HEK293 (cell line): ENCODE data around the gene TCEAL1.
A peak's percentile ranks its signal among the peaks of the same experiment; 100 is the strongest.

Experiments used
- CTCF ChIA-PET: fragments of 350-600 bp; formaldehyde crosslinking; extraction: SDS; loops from one replicate; lab custom pipeline; 2021; ENCODE audit warnings: antibody characterized with exemption; lab: Yijun Ruan, JAX
- POLR2A ChIA-PET: fragments of 300-600 bp; formaldehyde crosslinking; extraction: SDS; loops from one replicate; lab custom pipeline; 2020; ENCODE audit warnings: antibody characterized with exemption, inconsistent platforms; lab: Yijun Ruan, JAX
- H3K27ac ChIP-seq: fragments of 200-500 bp; sonication (Bioruptor generic); 2 replicates; pipeline ENCODE4 v1.5.1; 2014; ENCODE audit warnings: low read depth, low read length, control low read depth, inconsistent platforms; ENCODE audit errors: extremely low read depth
- H3K36me3 ChIP-seq, 2 experiments: fragments of 200-500 bp in 1 of 2; sonication (Bioruptor generic) in 1 of 2; 1 replicate in 1 of 2; 2 replicates in 1 of 2; pipeline ENCODE4 v1.5.1; 2014 to 2017; ENCODE audit warnings: inconsistent platforms in 2 of 2, low read length in 2 of 2; ENCODE audit not compliant: control insufficient read depth in 2 of 2, insufficient read depth in 1 of 2
- H3K4me1 ChIP-seq: fragments of 200-500 bp; sonication (Bioruptor generic); 2 replicates; pipeline ENCODE4 v1.5.1; 2014; ENCODE audit warnings: mild to moderate bottlenecking, low read length, inconsistent platforms; ENCODE audit not compliant: control insufficient read depth, insufficient read depth
- H3K4me3 ChIP-seq: 2 replicates; pipeline ENCODE4 v1.5.1; 2011; ENCODE audit warnings: low read depth, mild to moderate bottlenecking, control low read depth, low read length, moderate library complexity
- H3K9me3 ChIP-seq: fragments of 200-500 bp; sonication (Bioruptor generic); 2 replicates; pipeline ENCODE4 v1.5.1; 2014; ENCODE audit warnings: low read depth, low read length, inconsistent platforms; ENCODE audit not compliant: control insufficient read depth, insufficient read depth
- BCL11A ChIP-seq: fragments of 450-650 bp; formaldehyde crosslinking; IDR thresholded peaks from 2 replicates; pipeline ENCODE4 v1.5.1; 2016; ENCODE audit warnings: low read depth, missing biosample characterization, missing genetic modification characterization
- GLI4 ChIP-seq: fragments of 450-650 bp; formaldehyde crosslinking; IDR thresholded peaks from 2 replicates; pipeline ENCODE4 v1.5.1; 2016; ENCODE audit warnings: missing biosample characterization, missing genetic modification characterization
- HOXC10 ChIP-seq: sonication (generic); formaldehyde crosslinking; IDR thresholded peaks from 2 replicates; pipeline ENCODE4 v1.8.1; 2023; ENCODE audit warnings: mild to moderate bottlenecking, missing genetic modification reagents
- KLF8 ChIP-seq: fragments of 450-650 bp; formaldehyde crosslinking; IDR thresholded peaks from 2 replicates; pipeline ENCODE4 v1.5.1; 2016; ENCODE audit warnings: missing biosample characterization, missing genetic modification characterization
- OSR2 ChIP-seq: fragments of 450-650 bp; formaldehyde crosslinking; IDR thresholded peaks from 2 replicates; pipeline ENCODE4 v1.5.1; 2016; ENCODE audit warnings: missing biosample characterization, missing genetic modification characterization
- SALL2 ChIP-seq: fragments of 450-650 bp; formaldehyde crosslinking; IDR thresholded peaks from 2 replicates; pipeline ENCODE4 v1.5.0; 2017; ENCODE audit warnings: missing biosample characterization, mild to moderate bottlenecking, missing genetic modification characterization, borderline replicate concordance
- SCRT1 ChIP-seq: fragments of 450-650 bp; formaldehyde crosslinking; IDR thresholded peaks from 2 replicates; pipeline ENCODE4 v1.5.1; 2016; ENCODE audit warnings: missing biosample characterization, missing genetic modification characterization, borderline replicate concordance
- SP3 ChIP-seq: fragments of 450-650 bp; formaldehyde crosslinking; IDR thresholded peaks from 2 replicates; pipeline ENCODE4 v1.5.1; 2016; ENCODE audit warnings: missing biosample characterization, missing genetic modification characterization
- TCF7L2 ChIP-seq: IDR thresholded peaks from 2 replicates; pipeline ENCODE4 v1.6.1; 2011; ENCODE audit warnings: low read depth, mild to moderate bottlenecking, inconsistent platforms, low read length, moderate library complexity, borderline replicate concordance
- ZBTB1 ChIP-seq: fragments of 450-650 bp; formaldehyde crosslinking; IDR thresholded peaks from 2 replicates; pipeline ENCODE4 v1.5.1; 2016; ENCODE audit warnings: missing biosample characterization, missing genetic modification characterization
- ZBTB11 ChIP-seq: fragments of 450-650 bp; formaldehyde crosslinking; conservative IDR thresholded peaks from 2 replicates; pipeline ENCODE4 v1.5.1; 2016; ENCODE audit warnings: low read depth, missing biosample characterization, missing genetic modification characterization
- ZBTB20 ChIP-seq: fragments of 450-650 bp; formaldehyde crosslinking; IDR thresholded peaks from 2 replicates; pipeline ENCODE4 v1.5.1; 2016; ENCODE audit warnings: missing biosample characterization, missing genetic modification characterization
- ZBTB48 ChIP-seq: fragments of 450-650 bp; formaldehyde crosslinking; IDR thresholded peaks from 2 replicates; pipeline ENCODE4 v1.5.1; 2016; ENCODE audit warnings: missing biosample characterization, missing genetic modification characterization
- ZNF121 ChIP-seq: fragments of 450-650 bp; formaldehyde crosslinking; IDR thresholded peaks from 2 replicates; pipeline ENCODE4 v1.5.1; 2016; ENCODE audit warnings: missing biosample characterization, missing genetic modification characterization
- ZNF132 ChIP-seq: fragments of 450-650 bp; formaldehyde crosslinking; IDR thresholded peaks from 2 replicates; pipeline ENCODE4 v1.5.1; 2017; ENCODE audit warnings: missing biosample characterization, missing genetic modification characterization, borderline replicate concordance
- ZNF157 ChIP-seq: fragments of 450-650 bp; formaldehyde crosslinking; IDR thresholded peaks from 2 replicates; pipeline ENCODE4 v1.5.1; 2016; ENCODE audit warnings: missing biosample characterization, missing genetic modification characterization
- ZNF169 ChIP-seq: fragments of 450-650 bp; formaldehyde crosslinking; IDR thresholded peaks from 2 replicates; pipeline ENCODE4 v1.5.1; 2016; ENCODE audit warnings: missing biosample characterization, missing genetic modification characterization
- ZNF335 ChIP-seq: fragments of 450-650 bp; formaldehyde crosslinking; conservative IDR thresholded peaks from 2 replicates; pipeline ENCODE4 v1.5.1; 2016; ENCODE audit warnings: missing biosample characterization, missing genetic modification characterization
- ZNF558 ChIP-seq: fragments of 450-650 bp; formaldehyde crosslinking; IDR thresholded peaks from 2 replicates; pipeline ENCODE4 v1.5.1; 2016; ENCODE audit warnings: missing biosample characterization, missing genetic modification characterization
- ZNF660 ChIP-seq: fragments of 450-650 bp; IDR thresholded peaks from 2 replicates; pipeline ENCODE4 v1.5.1; 2018; ENCODE audit warnings: missing biosample characterization, mild to moderate bottlenecking, missing genetic modification characterization
- ZNF777 ChIP-seq: fragments of 450-650 bp; formaldehyde crosslinking; IDR thresholded peaks from 2 replicates; pipeline ENCODE4 v1.5.1; 2017; ENCODE audit warnings: missing biosample characterization, missing genetic modification characterization, borderline replicate concordance
- ZNF837 ChIP-seq: fragments of 450-650 bp; formaldehyde crosslinking; IDR thresholded peaks from 2 replicates; pipeline ENCODE4 v1.5.1; 2016; ENCODE audit warnings: missing biosample characterization, missing genetic modification characterization
- ZXDB ChIP-seq: fragments of 450-650 bp; formaldehyde crosslinking; IDR thresholded peaks from 2 replicates; pipeline ENCODE4 v1.5.1; 2016; ENCODE audit warnings: missing biosample characterization, missing genetic modification characterization
- TF ChIP-seq, protein P1 (sequence below): fragments of 450-650 bp; formaldehyde crosslinking; conservative IDR thresholded peaks from 2 replicates; pipeline ENCODE4 v1.5.1; 2016; ENCODE audit warnings: low read depth, missing biosample characterization, missing genetic modification characterization
- TF ChIP-seq, protein P2 (sequence below): fragments of 450-650 bp; formaldehyde crosslinking; IDR thresholded peaks from 2 replicates; pipeline ENCODE4 v1.5.1; 2017; ENCODE audit warnings: missing biosample characterization, missing genetic modification characterization
- TF ChIP-seq, protein P3 (sequence below): fragments of 450-650 bp; formaldehyde crosslinking; IDR thresholded peaks from 2 replicates; pipeline ENCODE4 v1.5.0; 2017; ENCODE audit warnings: missing biosample characterization, missing genetic modification characterization, borderline replicate concordance

Gene TCEAL1

DNA sequence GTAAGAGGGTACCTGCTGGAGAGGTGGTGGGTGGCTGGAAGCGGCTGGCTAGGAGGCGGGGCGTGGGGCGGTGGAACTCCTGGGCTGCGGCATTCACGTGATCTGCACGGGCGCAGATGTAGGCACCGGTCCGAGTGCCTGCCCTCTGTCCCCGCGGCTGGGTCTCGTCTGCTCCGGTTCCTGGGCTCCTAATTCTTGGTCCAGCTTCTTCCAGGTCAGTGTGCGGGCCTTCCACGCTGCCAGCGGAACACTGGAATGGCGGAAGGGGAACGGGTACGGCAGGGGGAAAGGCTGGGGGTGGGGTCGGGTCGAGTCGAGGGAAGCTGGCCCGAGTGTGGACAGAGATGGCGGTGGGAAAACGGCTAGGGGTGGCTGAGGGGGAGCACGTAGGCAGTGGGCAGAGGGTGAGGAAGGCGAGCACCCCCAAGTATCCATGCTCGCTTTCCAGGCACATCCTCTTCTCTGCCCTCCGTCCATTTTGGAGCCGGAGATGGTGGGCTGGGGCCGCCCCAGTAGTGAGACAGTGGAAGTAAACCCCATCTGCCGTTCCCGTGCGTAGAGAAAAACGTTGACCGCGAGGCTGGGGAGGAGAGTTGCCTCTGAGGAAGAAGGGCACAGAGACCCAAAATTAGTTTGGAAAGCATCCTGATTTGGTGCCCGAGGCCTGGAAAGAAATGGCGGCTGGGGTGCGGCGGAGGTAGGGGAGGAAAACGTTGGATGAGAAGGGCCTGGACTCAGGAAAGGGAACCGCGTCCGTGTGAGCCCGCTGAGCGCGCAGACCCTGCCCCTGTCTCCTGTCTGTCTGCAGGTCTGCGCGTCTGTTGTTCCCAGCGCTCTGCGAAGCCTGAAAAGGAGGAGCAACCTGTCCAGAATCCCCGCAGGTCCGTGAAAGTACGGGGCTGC lies 43.1 kb upstream of the TCEAL1 start, which contains the start of gene TCEAL4:
TSS of gene TCEAL4 (plus strand) at position 105 of the 903 bp plus-strand sequence. CDS start 1,161 bp downstream, outside the sequence.
- peaks cover 4 to 26% of the 10 kb centered on the region in 2 experiments; a peak in 1 of 3 replicates for H3K36me3 ChIP-seq
- no peaks in the 10 kb centered on the region for H3K9me3 ChIP-seq
- peak within 1 kb of the TSS; percentile 55 for H3K4me3 ChIP-seq
- peak within 1 kb of the TSS; percentile 17; the same call in 1 of the 2 replicates for H3K27ac ChIP-seq
- ChIA-PET CTCF (no interaction called here), POLR2A (interaction anchor here (0.6 to 1.4 kb wide), 3 partner anchors 9 to 571 kb away, joined by 3 to 18 read pairs (median 13); partner anchors contain the start of gene SLC25A53)
- H3K4me1 ChIP-seq, result no peaks in the 10 kb centered on the region
- TF ChIP-seq OSR2 (tag by site-specific recombination) (no peak), ZNF335 (tag by site-specific recombination) (peak; percentile 83), ZBTB11 (tag by site-specific recombination) (0 out of 2 replicates have a peak, but pooled peaks have one; percentile 37), TCF7L2 (no peak), ZNF777 (tag by site-specific recombination) (no peak), HOXC10 (no peak), ZNF169 (tag by site-specific recombination) (no peak), ZXDB (tag by site-specific recombination) (peak; percentile 50), ZNF660 (tag by site-specific recombination) (no peak), ZBTB1 (no peak), SP3 (tag by site-specific recombination) (peak; percentile 30; the same call in 1 of the 2 replicates), ZNF157 (tag by site-specific recombination) (no peak), KLF8 (0 out of 2 replicates have a peak, but pooled peaks have one; percentile 72), ZNF837 (tag by site-specific recombination) (no peak), ZNF121 (tag by site-specific recombination) (no peak), ZBTB20 (tag by site-specific recombination) (peak; percentile 49; the same call in 1 of the 2 replicates), SCRT1 (tag by site-specific recombination) (no peak), SALL2 (tag by site-specific recombination) (no peak), BCL11A (no peak), GLI4 (tag by site-specific recombination) (no peak), ZNF558 (tag by site-specific recombination) (no peak), ZBTB48 (no peak), ZNF132 (tag by site-specific recombination) (no peak)
- TF ChIP-seq, protein P1, sequence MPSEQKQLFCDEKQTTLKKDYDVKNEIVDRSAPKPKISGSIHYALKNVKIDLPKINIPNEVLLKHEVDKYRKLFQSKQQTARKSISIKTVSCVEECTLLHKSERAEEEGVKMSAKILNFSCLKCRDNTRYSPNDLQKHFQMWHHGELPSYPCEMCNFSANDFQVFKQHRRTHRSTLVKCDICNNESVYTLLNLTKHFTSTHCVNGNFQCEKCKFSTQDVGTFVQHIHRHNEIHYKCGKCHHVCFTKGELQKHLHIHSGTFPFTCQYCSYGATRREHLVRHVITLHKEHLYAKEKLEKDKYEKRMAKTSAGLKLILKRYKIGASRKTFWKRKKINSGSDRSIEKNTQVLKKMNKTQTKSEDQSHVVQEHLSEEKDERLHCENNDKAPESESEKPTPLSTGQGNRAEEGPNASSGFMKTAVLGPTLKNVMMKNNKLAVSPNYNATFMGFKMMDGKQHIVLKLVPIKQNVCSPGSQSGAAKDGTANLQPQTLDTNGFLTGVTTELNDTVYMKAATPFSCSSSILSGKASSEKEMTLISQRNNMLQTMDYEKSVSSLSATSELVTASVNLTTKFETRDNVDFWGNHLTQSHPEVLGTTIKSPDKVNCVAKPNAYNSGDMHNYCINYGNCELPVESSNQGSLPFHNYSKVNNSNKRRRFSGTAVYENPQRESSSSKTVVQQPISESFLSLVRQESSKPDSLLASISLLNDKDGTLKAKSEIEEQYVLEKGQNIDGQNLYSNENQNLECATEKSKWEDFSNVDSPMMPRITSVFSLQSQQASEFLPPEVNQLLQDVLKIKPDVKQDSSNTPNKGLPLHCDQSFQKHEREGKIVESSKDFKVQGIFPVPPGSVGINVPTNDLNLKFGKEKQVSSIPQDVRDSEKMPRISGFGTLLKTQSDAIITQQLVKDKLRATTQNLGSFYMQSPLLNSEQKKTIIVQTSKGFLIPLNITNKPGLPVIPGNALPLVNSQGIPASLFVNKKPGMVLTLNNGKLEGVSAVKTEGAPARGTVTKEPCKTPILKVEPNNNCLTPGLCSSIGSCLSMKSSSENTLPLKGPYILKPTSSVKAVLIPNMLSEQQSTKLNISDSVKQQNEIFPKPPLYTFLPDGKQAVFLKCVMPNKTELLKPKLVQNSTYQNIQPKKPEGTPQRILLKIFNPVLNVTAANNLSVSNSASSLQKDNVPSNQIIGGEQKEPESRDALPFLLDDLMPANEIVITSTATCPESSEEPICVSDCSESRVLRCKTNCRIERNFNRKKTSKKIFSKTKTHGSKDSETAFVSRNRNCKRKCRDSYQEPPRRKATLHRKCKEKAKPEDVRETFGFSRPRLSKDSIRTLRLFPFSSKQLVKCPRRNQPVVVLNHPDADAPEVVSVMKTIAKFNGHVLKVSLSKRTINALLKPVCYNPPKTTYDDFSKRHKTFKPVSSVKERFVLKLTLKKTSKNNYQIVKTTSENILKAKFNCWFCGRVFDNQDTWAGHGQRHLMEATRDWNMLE, result no peak
- TF ChIP-seq, protein P2, sequence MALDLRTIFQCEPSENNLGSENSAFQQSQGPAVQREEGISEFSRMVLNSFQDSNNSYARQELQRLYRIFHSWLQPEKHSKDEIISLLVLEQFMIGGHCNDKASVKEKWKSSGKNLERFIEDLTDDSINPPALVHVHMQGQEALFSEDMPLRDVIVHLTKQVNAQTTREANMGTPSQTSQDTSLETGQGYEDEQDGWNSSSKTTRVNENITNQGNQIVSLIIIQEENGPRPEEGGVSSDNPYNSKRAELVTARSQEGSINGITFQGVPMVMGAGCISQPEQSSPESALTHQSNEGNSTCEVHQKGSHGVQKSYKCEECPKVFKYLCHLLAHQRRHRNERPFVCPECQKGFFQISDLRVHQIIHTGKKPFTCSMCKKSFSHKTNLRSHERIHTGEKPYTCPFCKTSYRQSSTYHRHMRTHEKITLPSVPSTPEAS, result no peak
- TF ChIP-seq, protein P3, sequence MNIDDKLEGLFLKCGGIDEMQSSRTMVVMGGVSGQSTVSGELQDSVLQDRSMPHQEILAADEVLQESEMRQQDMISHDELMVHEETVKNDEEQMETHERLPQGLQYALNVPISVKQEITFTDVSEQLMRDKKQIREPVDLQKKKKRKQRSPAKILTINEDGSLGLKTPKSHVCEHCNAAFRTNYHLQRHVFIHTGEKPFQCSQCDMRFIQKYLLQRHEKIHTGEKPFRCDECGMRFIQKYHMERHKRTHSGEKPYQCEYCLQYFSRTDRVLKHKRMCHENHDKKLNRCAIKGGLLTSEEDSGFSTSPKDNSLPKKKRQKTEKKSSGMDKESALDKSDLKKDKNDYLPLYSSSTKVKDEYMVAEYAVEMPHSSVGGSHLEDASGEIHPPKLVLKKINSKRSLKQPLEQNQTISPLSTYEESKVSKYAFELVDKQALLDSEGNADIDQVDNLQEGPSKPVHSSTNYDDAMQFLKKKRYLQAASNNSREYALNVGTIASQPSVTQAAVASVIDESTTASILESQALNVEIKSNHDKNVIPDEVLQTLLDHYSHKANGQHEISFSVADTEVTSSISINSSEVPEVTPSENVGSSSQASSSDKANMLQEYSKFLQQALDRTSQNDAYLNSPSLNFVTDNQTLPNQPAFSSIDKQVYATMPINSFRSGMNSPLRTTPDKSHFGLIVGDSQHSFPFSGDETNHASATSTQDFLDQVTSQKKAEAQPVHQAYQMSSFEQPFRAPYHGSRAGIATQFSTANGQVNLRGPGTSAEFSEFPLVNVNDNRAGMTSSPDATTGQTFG (tag by site-specific recombination), result no peak
